Gastrocnemius medialis (tissue), 4 donors: Measurements from ENCODE around the gene NBEA.

ENCODE experiments used
- CTCF ChIP-seq, 5 experiments: fragments of 450-650 bp in 3 of 5; fragments of 200-600 bp in 2 of 5; sonication (generic) in 2 of 5; IDR thresholded peaks in 4 of 5; conservative IDR thresholded peaks in 1 of 5; 1 replicate in 4 of 5; 2 replicates in 1 of 5; pipeline ENCODE4 v1.5.1; 2016 to 2019; ENCODE audit warnings: antibody characterized with exemption in 5 of 5, mild to moderate bottlenecking in 3 of 5, moderate library complexity in 3 of 5
- POLR2A ChIP-seq, 2 donors: fragments of 450-650 bp; IDR thresholded peaks; one replicate each; pipeline ENCODE4 v1.6.1; 2017; ENCODE audit warnings: antibody characterized with exemption in 2 of 2, mild to moderate bottlenecking in 2 of 2, moderate library complexity in 2 of 2

- TF ChIP-seq CTCF (IDR thresholded peaks at IDR 0.05 in 4 of 5, conservative IDR thresholded peaks at IDR 0.05 in 1 of 5) (no peak), POLR2A (IDR thresholded peaks at IDR 0.05) (no peak)
These were observed 742.4 kb downstream of the NBEA start for GRCh38 chr13:35684432-35684831.
